Measurements from ENCODE around the gene PLAAT5.

Gene PLAAT5

DNA sequence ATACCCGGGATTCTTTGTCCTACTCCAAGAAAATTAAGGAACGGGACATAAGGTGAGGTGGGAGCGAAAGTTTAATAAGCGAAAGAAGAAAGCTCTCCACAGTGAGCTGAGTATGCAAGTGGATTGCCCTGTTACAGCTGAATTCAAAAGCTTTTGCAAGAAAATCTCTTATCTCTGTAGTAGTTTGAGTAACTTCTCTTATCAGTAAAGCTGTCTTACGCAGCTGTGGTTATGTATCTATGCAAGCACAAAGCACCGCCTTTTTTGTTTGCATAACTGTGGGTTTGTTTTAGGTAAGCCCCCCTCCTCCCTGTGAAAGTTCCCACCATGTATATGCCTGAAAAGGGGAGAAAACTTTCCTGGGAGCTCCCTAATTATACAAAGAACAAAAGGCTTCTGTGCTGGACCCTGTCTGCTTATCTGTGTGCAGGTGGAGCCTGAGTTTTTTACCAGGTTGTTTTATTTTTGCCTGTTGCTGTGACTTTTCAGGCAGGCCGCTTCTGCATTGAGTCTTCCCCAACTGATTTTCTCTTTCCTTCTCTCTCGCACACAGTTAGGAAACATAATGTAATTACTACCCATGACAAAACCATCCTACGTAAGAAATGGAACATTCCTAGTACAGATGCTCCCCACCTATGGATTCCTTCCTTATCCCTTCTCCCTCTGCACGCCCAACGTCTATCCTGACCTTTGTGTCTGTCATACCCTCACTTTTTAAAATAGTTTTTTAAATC is 837 bp upstream of the PLAAT5 start:
- Histone ChIP-seq H3K27me3 (ENCODE audit: insufficient read depth, poor library complexity, severe bottlenecking) (no peaks in the 10 kb centered on the region), H3K27ac (replicated peaks) (peak overlapping the region; percentile 72), H3K4me3 (replicated peaks; ENCODE audit: insufficient read depth, low read length) (peak overlapping the region; percentile 38)
- peak; percentile 52 to 80 for DNase-seq (ENCODE audit: low read depth in 1 of 2, low spot score in 1 of 2)
- TF ChIP-seq POLR2AphosphoS5 (IDR thresholded peaks at IDR 0.05; ENCODE audit: low read depth): peak; percentile 27; the same call in 1 of the 2 replicates
- TF ChIP-seq, protein P1, sequence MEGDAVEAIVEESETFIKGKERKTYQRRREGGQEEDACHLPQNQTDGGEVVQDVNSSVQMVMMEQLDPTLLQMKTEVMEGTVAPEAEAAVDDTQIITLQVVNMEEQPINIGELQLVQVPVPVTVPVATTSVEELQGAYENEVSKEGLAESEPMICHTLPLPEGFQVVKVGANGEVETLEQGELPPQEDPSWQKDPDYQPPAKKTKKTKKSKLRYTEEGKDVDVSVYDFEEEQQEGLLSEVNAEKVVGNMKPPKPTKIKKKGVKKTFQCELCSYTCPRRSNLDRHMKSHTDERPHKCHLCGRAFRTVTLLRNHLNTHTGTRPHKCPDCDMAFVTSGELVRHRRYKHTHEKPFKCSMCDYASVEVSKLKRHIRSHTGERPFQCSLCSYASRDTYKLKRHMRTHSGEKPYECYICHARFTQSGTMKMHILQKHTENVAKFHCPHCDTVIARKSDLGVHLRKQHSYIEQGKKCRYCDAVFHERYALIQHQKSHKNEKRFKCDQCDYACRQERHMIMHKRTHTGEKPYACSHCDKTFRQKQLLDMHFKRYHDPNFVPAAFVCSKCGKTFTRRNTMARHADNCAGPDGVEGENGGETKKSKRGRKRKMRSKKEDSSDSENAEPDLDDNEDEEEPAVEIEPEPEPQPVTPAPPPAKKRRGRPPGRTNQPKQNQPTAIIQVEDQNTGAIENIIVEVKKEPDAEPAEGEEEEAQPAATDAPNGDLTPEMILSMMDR (IDR thresholded peaks at IDR 0.05; ENCODE audit: insufficient read depth, low read length): no peak

- no peaks in the 10 kb centered on the region for H3K27me3 ChIP-seq (ENCODE audit: insufficient read depth, poor library complexity, severe bottlenecking)
- peak in 1 of 2 experiments; percentile 33 for DNase-seq (ENCODE audit: low read depth in 1 of 2, low spot score in 1 of 2)
- peak overlapping the region; percentile 38 for H3K4me3 ChIP-seq (replicated peaks; ENCODE audit: insufficient read depth, low read length)
- H3K27ac ChIP-seq (replicated peaks): peak overlapping the region; percentile 72
- no peak for TF ChIP-seq POLR2AphosphoS5 (IDR thresholded peaks at IDR 0.05; ENCODE audit: low read depth)
- TF ChIP-seq, protein P2, sequence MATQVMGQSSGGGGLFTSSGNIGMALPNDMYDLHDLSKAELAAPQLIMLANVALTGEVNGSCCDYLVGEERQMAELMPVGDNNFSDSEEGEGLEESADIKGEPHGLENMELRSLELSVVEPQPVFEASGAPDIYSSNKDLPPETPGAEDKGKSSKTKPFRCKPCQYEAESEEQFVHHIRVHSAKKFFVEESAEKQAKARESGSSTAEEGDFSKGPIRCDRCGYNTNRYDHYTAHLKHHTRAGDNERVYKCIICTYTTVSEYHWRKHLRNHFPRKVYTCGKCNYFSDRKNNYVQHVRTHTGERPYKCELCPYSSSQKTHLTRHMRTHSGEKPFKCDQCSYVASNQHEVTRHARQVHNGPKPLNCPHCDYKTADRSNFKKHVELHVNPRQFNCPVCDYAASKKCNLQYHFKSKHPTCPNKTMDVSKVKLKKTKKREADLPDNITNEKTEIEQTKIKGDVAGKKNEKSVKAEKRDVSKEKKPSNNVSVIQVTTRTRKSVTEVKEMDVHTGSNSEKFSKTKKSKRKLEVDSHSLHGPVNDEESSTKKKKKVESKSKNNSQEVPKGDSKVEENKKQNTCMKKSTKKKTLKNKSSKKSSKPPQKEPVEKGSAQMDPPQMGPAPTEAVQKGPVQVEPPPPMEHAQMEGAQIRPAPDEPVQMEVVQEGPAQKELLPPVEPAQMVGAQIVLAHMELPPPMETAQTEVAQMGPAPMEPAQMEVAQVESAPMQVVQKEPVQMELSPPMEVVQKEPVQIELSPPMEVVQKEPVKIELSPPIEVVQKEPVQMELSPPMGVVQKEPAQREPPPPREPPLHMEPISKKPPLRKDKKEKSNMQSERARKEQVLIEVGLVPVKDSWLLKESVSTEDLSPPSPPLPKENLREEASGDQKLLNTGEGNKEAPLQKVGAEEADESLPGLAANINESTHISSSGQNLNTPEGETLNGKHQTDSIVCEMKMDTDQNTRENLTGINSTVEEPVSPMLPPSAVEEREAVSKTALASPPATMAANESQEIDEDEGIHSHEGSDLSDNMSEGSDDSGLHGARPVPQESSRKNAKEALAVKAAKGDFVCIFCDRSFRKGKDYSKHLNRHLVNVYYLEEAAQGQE (IDR thresholded peaks at IDR 0.05; ENCODE audit: insufficient replicate concordance, low read depth): no peak
- TF ChIP-seq GABPA (IDR thresholded peaks at IDR 0.05; ENCODE audit: low read depth): no peak
- TF ChIP-seq, protein P1 (IDR thresholded peaks at IDR 0.05; ENCODE audit: insufficient read depth, low read length): no peak
- TF ChIP-seq SPI1 (IDR thresholded peaks at IDR 0.05; ENCODE audit: borderline replicate concordance, low read depth): no peak
Observed at GRCh38 chr11:63491240-63491587, 247 bp upstream of the PLAAT5 start.

GRCh38 chr11:63489879-63490278 is 1.1 kb downstream of the PLAAT5 start:
- Histone ChIP-seq H3K27ac (replicated peaks) (no peak overlapping the region), H3K27me3 (ENCODE audit: insufficient read depth, poor library complexity, severe bottlenecking) (no peaks in the 10 kb centered on the region), H3K4me3 (replicated peaks; ENCODE audit: insufficient read depth, low read length) (no peak overlapping the region)
- no peak for TF ChIP-seq SPI1 (IDR thresholded peaks at IDR 0.05; ENCODE audit: borderline replicate concordance, low read depth)
- DNase-seq (ENCODE audit: low read depth in 1 of 2, low spot score in 1 of 2): no peak

DNA sequence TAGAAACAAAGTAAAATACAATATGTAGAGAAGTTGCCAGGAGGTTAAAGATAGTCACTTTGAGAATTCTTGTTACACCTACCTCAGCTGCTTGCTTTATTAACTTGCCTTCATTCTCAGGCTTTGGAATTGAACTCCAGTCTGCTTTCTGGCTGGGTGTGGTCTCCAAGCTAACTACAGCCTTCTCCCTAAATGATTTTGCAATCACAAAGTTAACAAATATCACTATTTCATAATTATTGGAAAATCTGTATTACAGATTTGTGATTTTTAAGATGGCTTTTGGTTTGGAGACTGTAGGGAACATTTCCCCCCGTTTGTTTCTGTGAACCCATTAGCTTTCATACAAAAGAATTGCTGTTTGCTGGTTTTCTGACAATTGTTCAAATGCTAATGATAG is 2.2 kb downstream of the PLAAT5 start:
- Histone ChIP-seq H3K27ac (replicated peaks) (no peak overlapping the region), H3K27me3 (ENCODE audit: insufficient read depth, poor library complexity, severe bottlenecking) (no peaks in the 10 kb centered on the region), H3K4me3 (replicated peaks; ENCODE audit: insufficient read depth, low read length) (no peak overlapping the region)
- no peak for DNase-seq (ENCODE audit: low read depth in 1 of 2, low spot score in 1 of 2)
- TF ChIP-seq, protein P1 (IDR thresholded peaks at IDR 0.05; ENCODE audit: insufficient read depth, low read length): no peak
- TF ChIP-seq SPI1 (IDR thresholded peaks at IDR 0.05; ENCODE audit: borderline replicate concordance, low read depth): no peak
- no peak for TF ChIP-seq GABPA (IDR thresholded peaks at IDR 0.05; ENCODE audit: low read depth)
- no peak for TF ChIP-seq POLR2AphosphoS5 (IDR thresholded peaks at IDR 0.05; ENCODE audit: low read depth)
- TF ChIP-seq, protein P2 (IDR thresholded peaks at IDR 0.05; ENCODE audit: insufficient replicate concordance, low read depth): no peak

Data from HL-60 (cell line).